ENCODE results near the gene SRGAP2B.
"Not testable (repeated sequence)": the region's sequence is repeated elsewhere in the genome, so short reads cannot be mapped to it uniquely, and the experiment has no call there.

SRGAP2B gene

GRCh38 chr1:144893062-144893461, 202.1 kb downstream of the SRGAP2B start:
- DNase-seq: not testable (repeated sequence)

- DNase-seq: not testable (repeated sequence)
Observed at GRCh38 chr1:144889450-144890115, 205.5 kb downstream of the SRGAP2B start.

GRCh38 chr1:144883022-144883421, 212.1 kb downstream of the SRGAP2B start:
- DNase-seq: not testable (repeated sequence)

- DNase-seq: not testable (repeated sequence)
Observed at GRCh38 chr1:144882343-144882742, 212.8 kb downstream of the SRGAP2B start.

- DNase-seq: not testable (repeated sequence)
Observed at GRCh38 chr1:144858607-144859006, 236.5 kb downstream of the SRGAP2B start.

Measured in cortex of kidney (tissue), 1 donor.